Ammon's horn (tissue), 1 donor: Measurements from ENCODE around the gene AKAP8L.
"Not testable (repeated sequence)": the region's sequence is repeated elsewhere in the genome, so short reads cannot be mapped to it uniquely, and the experiment has no call there.

ENCODE experiments used
- DNase-seq: peaks from one replicate; pipeline ENCODE4 v3.0.0-alpha.2; 2016; ENCODE audit warnings: low spot score

The AKAP8L gene

GRCh38 chr19:15353908-15354307, 64.9 kb downstream of the AKAP8L start:
- DNase-seq, result no peak

- not testable (repeated sequence) for DNase-seq
Measured at GRCh38 chr19:15352535-15352934, 66.3 kb downstream of the AKAP8L start.

GRCh38 chr19:15341328-15341727, 77.5 kb downstream of the AKAP8L start:
- not testable (repeated sequence) for DNase-seq

GRCh38 chr19:15340086-15340485, 78.7 kb downstream of the AKAP8L start:
- DNase-seq, result no peak

GRCh38 chr19:15337202-15337601, 81.6 kb downstream of the AKAP8L start:
- DNase-seq, result no peak

- not testable (repeated sequence) for DNase-seq
Measured at GRCh38 chr19:15335992-15336391, 82.8 kb downstream of the AKAP8L start.

- DNase-seq, result peak; percentile 62
Measured at GRCh38 chr19:15332311-15332996, 86.3 kb downstream of the AKAP8L start, which contains the start of gene BRD4. Gene BRD4 (minus strand): TSS chr19:15332539. CDS start chr19:15273099, 59,440 bp downstream.

- DNase-seq, result peak; percentile 23
Measured at GRCh38 chr19:15331419-15332310, 87.1 kb downstream of the AKAP8L start.

- DNase-seq, result no peak
Measured at GRCh38 chr19:15330801-15331418, 87.9 kb downstream of the AKAP8L start.
